GM12872 (cell line): ENCODE data around the gene SEMA4D.

Experiments used
- CTCF ChIP-seq: IDR thresholded peaks from 3 replicates; pipeline ENCODE4 v1.5.1; 2011; ENCODE audit warnings: low read depth, mild to moderate bottlenecking, low read length, moderate library complexity; ENCODE audit not compliant: insufficient read depth

The SEMA4D gene

DNA sequence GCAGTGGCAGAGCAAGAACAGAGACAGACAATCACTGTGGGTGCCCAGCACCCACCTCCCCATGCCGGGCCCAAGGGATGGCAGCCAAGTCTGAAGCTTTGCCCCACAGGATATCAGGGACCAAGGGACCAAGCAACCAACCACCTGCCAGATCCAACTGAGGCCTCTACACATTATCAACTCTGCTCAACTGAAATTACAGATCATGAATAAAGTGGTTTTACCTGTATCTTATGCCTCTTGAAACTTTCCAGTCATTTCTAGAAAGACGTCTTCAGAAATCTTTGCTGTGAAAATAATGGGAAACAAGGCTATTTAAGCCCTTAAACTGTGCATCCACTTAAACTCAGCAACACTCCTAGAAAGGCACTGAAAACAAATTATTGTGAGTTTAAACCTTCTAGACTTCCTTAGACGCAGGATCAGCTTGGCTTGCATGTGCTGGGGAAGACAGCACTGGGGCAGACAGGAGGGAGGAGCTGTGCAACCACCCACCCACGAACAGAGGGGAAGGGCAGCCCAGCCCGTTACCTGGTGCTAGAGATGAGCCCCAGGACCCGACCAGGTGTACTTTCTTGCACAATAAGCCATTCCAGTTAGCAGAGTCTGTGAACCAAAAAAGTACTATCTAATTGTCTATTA, 80.0 kb downstream of the SEMA4D start:
- no peak for TF ChIP-seq CTCF

GRCh38 chr9:89414670-89415324, 83.1 kb downstream of the SEMA4D start:
- no peak for TF ChIP-seq CTCF

- TF ChIP-seq CTCF = no peak
These were observed 83.8 kb downstream of the SEMA4D start for GRCh38 chr9:89413963-89414638.

DNA sequence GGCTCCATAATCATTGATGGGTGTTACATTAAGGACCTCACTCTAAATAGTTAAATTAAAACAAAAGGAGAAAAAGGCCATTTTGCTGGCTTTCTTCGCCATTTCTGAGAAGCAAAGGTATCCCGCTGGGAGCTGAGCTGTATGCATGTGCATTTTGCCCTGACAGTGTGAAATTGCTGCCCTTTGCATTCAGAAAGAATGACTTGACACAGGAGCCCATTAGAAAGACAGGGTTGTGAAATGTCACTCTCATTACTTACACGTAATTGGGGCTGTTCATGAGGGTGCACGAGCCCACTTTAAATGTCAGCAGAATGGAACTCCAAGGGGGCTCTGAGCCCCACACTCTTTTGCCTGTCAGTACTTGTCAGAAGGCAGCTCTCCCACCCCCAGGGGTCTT, 85.0 kb downstream of the SEMA4D start:
- no peak for TF ChIP-seq CTCF

DNA sequence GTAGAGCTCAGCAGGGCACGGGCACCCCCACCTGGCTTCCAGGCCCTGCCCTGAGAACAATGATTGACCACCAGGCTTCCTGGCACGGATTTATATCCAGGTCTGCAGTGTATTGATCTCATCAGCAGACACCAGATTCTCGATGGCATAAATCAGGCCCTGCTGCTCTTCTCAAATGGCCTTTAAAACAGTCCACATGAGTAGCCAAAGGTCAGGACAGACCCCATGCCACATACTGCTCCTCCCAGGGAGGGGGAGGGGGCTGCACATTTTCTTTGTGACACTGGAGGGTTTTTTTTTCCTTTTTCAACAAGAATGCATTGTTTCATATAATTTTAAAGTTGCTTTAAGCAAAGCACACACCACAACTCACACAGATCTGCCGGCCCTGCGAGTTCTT, 85.4 kb downstream of the SEMA4D start:
- TF ChIP-seq CTCF = no peak

DNA sequence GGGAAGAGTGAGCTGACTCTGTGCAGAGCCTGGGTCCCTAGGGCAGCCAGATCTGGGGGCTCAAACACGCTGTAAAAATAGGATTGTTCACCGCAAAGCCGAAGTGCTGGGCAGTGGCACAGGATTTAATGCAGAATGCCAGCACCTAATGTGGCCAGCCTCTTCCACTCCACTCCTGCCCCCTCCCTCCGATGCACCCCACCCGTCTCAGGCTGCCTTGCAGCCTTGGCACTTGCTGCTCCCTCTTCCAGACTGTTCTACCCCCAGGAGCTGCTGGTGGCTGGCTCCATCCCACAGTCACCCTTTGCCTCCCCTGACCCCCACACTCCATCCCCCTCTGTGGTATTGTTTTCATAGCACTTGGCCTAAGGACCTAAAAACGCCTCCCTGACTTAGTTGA, 86.2 kb downstream of the SEMA4D start:
- TF ChIP-seq CTCF = no peak

DNA sequence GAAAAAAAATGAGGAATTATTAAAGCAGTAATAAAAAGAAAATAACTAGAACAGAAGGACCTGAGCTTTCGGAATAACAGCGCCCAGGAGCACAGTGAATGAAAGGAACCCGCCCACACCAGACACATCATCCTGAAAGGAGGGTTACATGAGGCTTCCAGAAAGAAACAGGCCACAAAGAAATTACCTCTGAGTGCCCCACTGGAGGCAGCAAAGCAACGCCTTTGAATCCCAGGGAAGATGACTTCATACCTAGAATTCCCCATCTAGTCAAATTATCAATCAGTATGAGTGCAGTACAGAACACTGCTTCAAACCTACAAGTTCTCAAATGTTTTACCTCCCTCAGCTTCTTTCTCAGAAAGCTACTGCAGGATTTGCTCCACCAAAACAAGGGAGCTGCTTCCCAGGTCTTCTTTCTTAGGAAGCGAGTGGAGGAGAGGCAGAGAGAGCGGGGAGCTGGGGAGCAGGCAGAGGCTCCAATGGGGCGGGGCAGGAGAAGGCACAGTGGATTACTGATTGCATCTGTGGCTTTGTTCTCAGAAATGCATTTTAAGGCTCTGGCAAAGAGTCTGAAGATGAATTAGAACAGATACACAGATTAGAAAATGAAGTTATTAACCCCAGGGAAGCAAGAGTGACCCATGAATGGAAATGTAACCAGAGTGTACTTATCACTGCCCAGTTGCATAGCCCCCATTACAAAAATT, 87.1 kb downstream of the SEMA4D start:
- TF ChIP-seq CTCF = peak; percentile 50; the same call in 2 of the 3 replicates
